Right ventricle myocardium inferior (tissue), 1 donor: Measurements from ENCODE around the gene GLIS1. TPM values are rescaled to one million over a fixed set of nuclear protein-coding genes. Genes with fewer than 3 reads are reported as not detected.

Source experiments
- ATAC-seq: fragments of 200-7000 bp; cut with Tn5 transposase; one replicate; pipeline ENCODE4 v1.9.1; 2020; ENCODE audit warnings: mild to moderate bottlenecking, moderate library complexity
- DNase-seq: peaks from one replicate; pipeline ENCODE4 v3.0.0; 2021; ENCODE audit errors: missing footprints
- intact Hi-C: fragments of 100-400 bp; cut with DNase I; formaldehyde crosslinking; loops from one replicate; pipeline ENCODE4 v1.11.0; 2022
- total RNA-seq: library from RNA; stranded (reverse); fragmentation: NEBNext Ultra II Directional; extraction: Animal tissue kit (Norgen Biotek cat#: 25700); gene quantifications from one replicate; pipeline ENCODE4 v1.2.1, GENCODE V29; 2021
- donor health status: DM: no; HTN: yes; CAD: no; lungs with severe emphysema.

The GLIS1 gene
- total RNA-seq, 1 donor from 2014 or later = not detected

GRCh38 chr1:53685272-53686051 lies 53.5 kb downstream of the GLIS1 start:
- no peak for ATAC-seq
- peak; percentile 68 for DNase-seq
- intact Hi-C loops = no loop called here

- DNase-seq = no peak
- ATAC-seq = no peak
- intact Hi-C loops = no loop called here
These were observed 54.2 kb downstream of the GLIS1 start for GRCh38 chr1:53684741-53685140.

- intact Hi-C loops = no loop called here
- DNase-seq = peak; percentile 15
- ATAC-seq = no peak
These were observed 54.8 kb downstream of the GLIS1 start for GRCh38 chr1:53683986-53684740.

GRCh38 chr1:53682881-53683280 lies 56.1 kb downstream of the GLIS1 start:
- intact Hi-C loops = loop anchor here (1.0 kb wide), 1 partner anchor 198 kb away; no protein-coding TSS in a partner anchor
- no peak for ATAC-seq
- DNase-seq = no peak

GRCh38 chr1:53681977-53682685 lies 56.8 kb downstream of the GLIS1 start:
- intact Hi-C loops = loop anchor here (1.0 kb wide), 1 partner anchor 197 kb away; no protein-coding TSS in a partner anchor

GRCh38 chr1:53681351-53681976 lies 57.5 kb downstream of the GLIS1 start:
- intact Hi-C loops = no loop called here
- ATAC-seq (no peak), DNase-seq (peak; percentile 7)

More at GRCh38 chr1:53681977-53682685, 56.8 kb downstream of the GLIS1 start:
- DNase-seq (peak; percentile 67), ATAC-seq (peak; percentile 42)

GRCh38 chr1:53680868-53681267 lies 58.1 kb downstream of the GLIS1 start:
- DNase-seq = peak; percentile 52
- intact Hi-C loops = no loop called here
- ATAC-seq = no peak

GRCh38 chr1:53678938-53679825 lies 59.8 kb downstream of the GLIS1 start:
- intact Hi-C loops = no loop called here
- DNase-seq (peak; percentile 55), ATAC-seq (no peak)

- intact Hi-C loops = no loop called here
- DNase-seq (peak; percentile 37), ATAC-seq (peak; percentile 65)
These were observed 60.5 kb downstream of the GLIS1 start for GRCh38 chr1:53678507-53678906.

- DNase-seq (peak; percentile 48), ATAC-seq (no peak)
- intact Hi-C loops = no loop called here
These were observed 60.9 kb downstream of the GLIS1 start for GRCh38 chr1:53678046-53678445.

- intact Hi-C loops = no loop called here
- ATAC-seq (no peak), DNase-seq (no peak)
These were observed 61.5 kb downstream of the GLIS1 start for GRCh38 chr1:53677486-53677885.

- ATAC-seq (peak; percentile 71), DNase-seq (no peak)
- intact Hi-C loops = no loop called here
These were observed 66.2 kb downstream of the GLIS1 start for GRCh38 chr1:53672785-53673184.

- intact Hi-C loops = no loop called here
- ATAC-seq = no peak
- DNase-seq = no peak
These were observed 66.7 kb downstream of the GLIS1 start for GRCh38 chr1:53672243-53672642.

GRCh38 chr1:53669621-53670191 lies 69.3 kb downstream of the GLIS1 start:
- intact Hi-C loops = no loop called here
- no peak for DNase-seq
- ATAC-seq = peak; percentile 20

- intact Hi-C loops = no loop called here
- ATAC-seq (no peak), DNase-seq (peak; percentile 1)
These were observed 72.4 kb downstream of the GLIS1 start for GRCh38 chr1:53666566-53666965.

- ATAC-seq = no peak
- intact Hi-C loops = no loop called here
- DNase-seq = no peak
These were observed 73.0 kb downstream of the GLIS1 start for GRCh38 chr1:53665996-53666395.

GRCh38 chr1:53663529-53664300 lies 75.2 kb downstream of the GLIS1 start:
- intact Hi-C loops = no loop called here
- ATAC-seq (no peak), DNase-seq (peak; percentile 7)
